ENCODE data around the gene ITPRIP. TPM values are rescaled to one million over a fixed set of nuclear protein-coding genes. Genes with fewer than 3 reads are reported as not detected.
A peak's percentile ranks its signal among the peaks of the same experiment; 100 is the strongest.

The ITPRIP gene
- total and polyA plus RNA-seq, 2 donors from 2014 or later, result 9.0 to 21.6 TPM

DNA sequence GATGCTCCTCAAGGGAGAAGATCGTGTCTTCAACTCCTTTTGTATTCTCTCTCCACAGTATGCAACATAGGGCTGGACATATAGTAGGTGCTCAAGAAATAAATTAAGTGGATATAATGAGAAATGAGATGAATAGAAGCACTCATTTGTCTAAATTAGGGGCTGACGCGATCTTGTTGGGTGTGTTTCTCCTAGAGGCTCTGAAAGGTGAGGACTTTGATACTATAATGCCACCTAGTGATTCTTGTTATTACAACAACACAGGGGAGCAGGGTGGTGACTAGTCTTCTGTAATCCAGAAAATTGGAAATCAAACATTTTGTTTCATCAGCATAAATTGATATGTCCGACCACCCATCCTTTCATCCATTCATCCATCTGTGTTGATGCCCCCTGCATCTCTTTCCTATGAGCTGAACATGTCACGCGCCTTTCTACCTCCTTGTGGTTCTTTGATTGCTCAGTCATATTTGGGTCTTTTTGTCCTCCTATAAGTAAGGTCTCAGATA lies 11.9 kb upstream of the ITPRIP start:
- peak; percentile 68 for TF ChIP-seq CTCF (IDR thresholded peaks at IDR 0.05; ENCODE audit: borderline replicate concordance, extremely low read depth, insufficient read depth)
- no peaks in the 10 kb centered on the region for H3K9me3 ChIP-seq (ENCODE audit: control insufficient read depth in 2 of 3, insufficient read depth in 1 of 3, low read length in 3 of 3)
- no peaks in the 10 kb centered on the region for H3K36me3 ChIP-seq (ENCODE audit: control insufficient read depth in 2 of 3, insufficient read depth in 3 of 3, low read length in 3 of 3)
- no peak overlapping the region for H3K9ac ChIP-seq (ENCODE audit: low read length in 3 of 3)
- peak overlapping the region; percentile 28 to 84 for H3K27ac ChIP-seq (ENCODE audit: low read depth in 2 of 2, low read length in 2 of 2)
- DNase-seq (peak in 2 of 5 donors; percentile 77 to 85), FAIRE-seq (peak; percentile 74)
- peak overlapping the region in 2 of 3 donors; percentile 16 to 32 for H3K4me3 ChIP-seq (ENCODE audit: low read length in 3 of 3)
- intact Hi-C loops (cut with DNase I), result loop anchor here (5.0 kb wide), 1 partner anchor 58 kb away; no protein-coding TSS in a partner anchor
- H3K27me3 ChIP-seq (ENCODE audit: control insufficient read depth, insufficient read depth, low read length), result no peaks in the 10 kb centered on the region
- peaks cover 0 to 11% (median 0%) of the 10 kb centered on the region in 3 donors for H3K4me1 ChIP-seq (ENCODE audit: control insufficient read depth in 2 of 3, insufficient read depth in 2 of 3, low read depth in 1 of 3, low read length in 3 of 3)

DNA sequence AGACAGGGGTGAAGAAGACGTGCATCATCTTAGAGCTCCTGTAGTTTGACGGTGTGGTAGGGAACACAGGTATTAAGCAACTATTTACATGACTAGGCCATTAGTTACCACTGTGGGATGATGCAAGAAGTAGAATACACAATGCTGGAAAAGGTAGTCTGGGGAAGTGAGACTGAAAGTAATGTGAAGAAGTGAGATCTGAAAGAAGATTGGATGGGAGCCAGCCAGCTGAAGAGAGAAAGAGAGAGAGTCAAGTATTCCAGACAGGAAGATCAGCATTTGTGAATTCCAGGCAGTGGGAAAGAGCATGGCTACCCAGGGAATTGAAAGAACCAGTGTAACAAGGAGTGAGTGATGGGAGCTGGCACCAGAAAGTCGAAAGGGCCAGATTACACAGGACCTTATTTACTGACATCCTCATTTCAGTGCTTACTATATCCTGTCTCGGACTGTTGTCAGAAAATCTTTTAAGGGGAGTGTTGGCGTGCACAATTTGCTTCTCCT lies 11.4 kb upstream of the ITPRIP start:
- H3K9ac ChIP-seq (ENCODE audit: low read length in 3 of 3), result no peak overlapping the region
- FAIRE-seq, result no peak
- intact Hi-C loops (cut with DNase I), result loop anchor here (5.0 kb wide), 1 partner anchor 57 kb away; no protein-coding TSS in a partner anchor

DNA sequence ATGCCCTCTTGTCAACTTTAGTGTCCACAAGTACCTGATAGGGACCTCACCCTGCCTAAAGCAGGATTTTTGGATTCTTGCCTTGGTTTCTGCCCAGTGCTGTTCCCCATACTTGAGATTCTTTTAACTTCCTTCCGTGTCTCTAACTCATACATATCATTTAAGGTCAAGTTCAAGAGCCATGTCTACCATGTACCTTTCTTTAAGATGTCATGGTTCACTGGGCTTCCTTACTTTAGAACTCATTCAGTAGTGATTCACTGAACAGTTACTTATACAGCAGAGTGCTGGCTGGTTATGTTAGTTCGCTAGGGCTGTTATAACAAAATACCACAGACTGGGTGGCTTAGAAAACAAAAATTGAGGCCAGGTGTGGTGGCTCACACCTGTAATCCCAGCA lies 10.3 kb upstream of the ITPRIP start:
- no peaks in the 10 kb centered on the region for H3K36me3 ChIP-seq (ENCODE audit: control insufficient read depth in 2 of 3, insufficient read depth in 3 of 3, low read length in 3 of 3)
- no peaks in the 10 kb centered on the region for H3K27me3 ChIP-seq (ENCODE audit: control insufficient read depth, insufficient read depth, low read length)
- peaks cover 0 to 9% (median 0%) of the 10 kb centered on the region in 3 donors for H3K4me1 ChIP-seq (ENCODE audit: control insufficient read depth in 2 of 3, insufficient read depth in 2 of 3, low read depth in 1 of 3, low read length in 3 of 3)
- no peaks in the 10 kb centered on the region for H3K9me3 ChIP-seq (ENCODE audit: control insufficient read depth in 2 of 3, insufficient read depth in 1 of 3, low read length in 3 of 3)
- FAIRE-seq, result no peak
- no peak overlapping the region for H3K4me3 ChIP-seq (ENCODE audit: low read length in 3 of 3)
- no peak overlapping the region for H3K9ac ChIP-seq (ENCODE audit: low read length in 3 of 3)
- no peak for TF ChIP-seq CTCF (IDR thresholded peaks at IDR 0.05; ENCODE audit: borderline replicate concordance, extremely low read depth, insufficient read depth)
- intact Hi-C loops (cut with DNase I), result no loop called here
- DNase-seq, result no peak
- no peak overlapping the region for H3K27ac ChIP-seq (ENCODE audit: low read depth in 2 of 2, low read length in 2 of 2)

More for the DNA sequence above, 11.4 kb upstream of the ITPRIP start:
- H3K27me3 ChIP-seq (ENCODE audit: control insufficient read depth, insufficient read depth, low read length), result no peaks in the 10 kb centered on the region
- H3K9me3 ChIP-seq (ENCODE audit: control insufficient read depth in 2 of 3, insufficient read depth in 1 of 3, low read length in 3 of 3), result no peaks in the 10 kb centered on the region
- no peaks in the 10 kb centered on the region for H3K36me3 ChIP-seq (ENCODE audit: control insufficient read depth in 2 of 3, insufficient read depth in 3 of 3, low read length in 3 of 3)
- DNase-seq, result peak in 1 of 5 donors; percentile 46
- peak overlapping the region; percentile 28 to 84 for H3K27ac ChIP-seq (ENCODE audit: low read depth in 2 of 2, low read length in 2 of 2)
- no peak for TF ChIP-seq CTCF (IDR thresholded peaks at IDR 0.05; ENCODE audit: borderline replicate concordance, extremely low read depth, insufficient read depth)
- peaks cover 0 to 11% (median 0%) of the 10 kb centered on the region in 3 donors for H3K4me1 ChIP-seq (ENCODE audit: control insufficient read depth in 2 of 3, insufficient read depth in 2 of 3, low read depth in 1 of 3, low read length in 3 of 3)
- H3K4me3 ChIP-seq (ENCODE audit: low read length in 3 of 3), result peak overlapping the region in 2 of 3 donors; percentile 16 to 32
